AG04450 (cell line): Measurements from ENCODE around the gene C1orf105. TPM values are rescaled to one million over a fixed set of nuclear protein-coding genes. Genes with fewer than 3 reads are reported as not detected.

Experiments
- CTCF ChIA-PET: fragments of 300-600, 350-600 bp; formaldehyde crosslinking; extraction: SDS; loops from one replicate; lab custom pipeline; 2022; ENCODE audit warnings: antibody characterized with exemption, inconsistent platforms; lab: Charles Lee
- POLR2A ChIA-PET: fragments of 350-600 bp; formaldehyde crosslinking; extraction: SDS; loops from one replicate; lab custom pipeline; 2021; ENCODE audit warnings: antibody characterized with exemption, inconsistent platforms; lab: Yijun Ruan, JAX
- DNase-seq: peaks from one replicate; pipeline ENCODE4 v3.0.0-alpha.2; 2011; ENCODE audit warnings: low read depth, low spot score
- H3K27ac ChIP-seq: one replicate; pipeline ENCODE4 v1.5.1; 2012; ENCODE audit warnings: low read depth, low read length, control low read depth
- H3K27me3 ChIP-seq: one replicate; pipeline ENCODE4 v1.6.0; 2012; ENCODE audit warnings: low read length; ENCODE audit not compliant: control insufficient read depth, insufficient read depth
- H3K4me3 ChIP-seq: 2 replicates; pipeline ENCODE4 v1.5.1; 2011; ENCODE audit warnings: mild to moderate bottlenecking, low read depth, low read length, control low read depth
- H3K9me3 ChIP-seq: 2 replicates; pipeline ENCODE4 v1.5.1; 2012; ENCODE audit warnings: low read length; ENCODE audit not compliant: control insufficient read depth, insufficient read depth
- polyA plus RNA-seq: library from polyadenylated mRNA; depleted of rRNA; stranded (reverse); fragments of >200 nt; gene quantifications from 2 replicates; pipeline ENCODE4 v1.2.3, GENCODE V29; 2011
- TF ChIP-seq, protein P1 (sequence below): IDR thresholded peaks from 2 replicates; pipeline ENCODE4 v1.5.1; 2011; ENCODE audit warnings: low read depth, low read length, control low read depth, inconsistent platforms

Gene C1orf105
- polyA plus RNA-seq, 1 experiment, result not detected

GRCh38 chr1:172500207-172500606 is 79.7 kb downstream of the C1orf105 start:
- no peaks in the 10 kb centered on the region for H3K9me3 ChIP-seq
- no peak for DNase-seq
- TF ChIP-seq, protein P1, sequence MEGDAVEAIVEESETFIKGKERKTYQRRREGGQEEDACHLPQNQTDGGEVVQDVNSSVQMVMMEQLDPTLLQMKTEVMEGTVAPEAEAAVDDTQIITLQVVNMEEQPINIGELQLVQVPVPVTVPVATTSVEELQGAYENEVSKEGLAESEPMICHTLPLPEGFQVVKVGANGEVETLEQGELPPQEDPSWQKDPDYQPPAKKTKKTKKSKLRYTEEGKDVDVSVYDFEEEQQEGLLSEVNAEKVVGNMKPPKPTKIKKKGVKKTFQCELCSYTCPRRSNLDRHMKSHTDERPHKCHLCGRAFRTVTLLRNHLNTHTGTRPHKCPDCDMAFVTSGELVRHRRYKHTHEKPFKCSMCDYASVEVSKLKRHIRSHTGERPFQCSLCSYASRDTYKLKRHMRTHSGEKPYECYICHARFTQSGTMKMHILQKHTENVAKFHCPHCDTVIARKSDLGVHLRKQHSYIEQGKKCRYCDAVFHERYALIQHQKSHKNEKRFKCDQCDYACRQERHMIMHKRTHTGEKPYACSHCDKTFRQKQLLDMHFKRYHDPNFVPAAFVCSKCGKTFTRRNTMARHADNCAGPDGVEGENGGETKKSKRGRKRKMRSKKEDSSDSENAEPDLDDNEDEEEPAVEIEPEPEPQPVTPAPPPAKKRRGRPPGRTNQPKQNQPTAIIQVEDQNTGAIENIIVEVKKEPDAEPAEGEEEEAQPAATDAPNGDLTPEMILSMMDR, result no peak
- CTCF ChIA-PET, result interaction anchor here (0.5 kb wide), 1 partner anchor 10 kb away, joined by 3 read pairs; no protein-coding TSS in a partner anchor
- peaks cover 15% of the 10 kb centered on the region for H3K27me3 ChIP-seq
- H3K4me3 ChIP-seq, result no peak overlapping the region
- POLR2A ChIA-PET, result no interaction called here
- H3K27ac ChIP-seq, result no peak overlapping the region

DNA sequence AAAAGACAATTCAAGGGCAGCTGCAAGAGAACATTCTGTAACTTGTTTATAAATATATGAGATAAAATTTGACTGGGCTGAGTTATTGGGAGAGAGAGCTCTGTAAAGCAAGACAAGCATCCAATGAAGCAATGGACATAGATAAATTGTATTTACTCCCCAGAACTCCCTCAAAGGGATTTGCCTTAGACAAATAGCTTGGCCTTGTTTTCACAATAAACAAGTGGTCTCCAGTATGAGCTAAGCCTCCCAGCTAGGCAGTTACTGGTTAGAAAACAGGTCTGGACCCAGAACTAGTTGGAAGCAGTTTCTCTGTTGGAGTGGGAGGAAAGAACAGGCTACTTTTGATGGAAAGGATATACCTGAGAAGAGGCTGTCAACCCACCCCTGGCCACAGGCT is 87.3 kb downstream of the C1orf105 start:
- no peak for DNase-seq
- peaks cover 8% of the 10 kb centered on the region for H3K27me3 ChIP-seq
- H3K27ac ChIP-seq, result no peak overlapping the region
- no peaks in the 10 kb centered on the region for H3K9me3 ChIP-seq
- no peak overlapping the region for H3K4me3 ChIP-seq
- ChIA-PET CTCF (no interaction called here), POLR2A (no interaction called here)
- TF ChIP-seq, protein P1, result no peak

GRCh38 chr1:172510479-172510878 is 90.0 kb downstream of the C1orf105 start:
- no peak overlapping the region for H3K27ac ChIP-seq
- POLR2A ChIA-PET, result no interaction called here
- H3K27me3 ChIP-seq, result peaks cover 4% of the 10 kb centered on the region
- CTCF ChIA-PET, result interaction anchor here (0.6 kb wide), 2 partner anchors 10 to 22 kb away, joined by 3 to 10 read pairs; no protein-coding TSS in a partner anchor
- no peak overlapping the region for H3K4me3 ChIP-seq
- TF ChIP-seq, protein P1, result no peak
- no peaks in the 10 kb centered on the region for H3K9me3 ChIP-seq
- no peak for DNase-seq

DNA sequence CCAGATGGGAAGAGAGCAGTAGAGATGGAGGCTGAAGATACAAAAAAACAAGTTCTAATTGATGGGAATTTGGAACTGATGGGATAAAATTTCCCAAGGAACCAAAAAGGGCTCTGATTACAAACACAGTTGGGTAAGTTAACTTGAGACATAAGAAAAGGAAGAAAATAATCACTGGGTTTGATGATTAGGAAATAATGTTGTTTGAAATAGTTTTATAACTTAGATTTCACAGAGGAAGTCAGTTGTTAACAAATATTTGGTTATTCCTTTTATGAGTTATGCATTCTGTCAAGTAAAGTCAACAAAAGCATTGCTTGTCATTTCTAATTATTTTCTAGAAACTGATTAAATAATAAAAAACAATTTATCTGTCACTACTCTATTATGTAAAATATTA is 92.1 kb downstream of the C1orf105 start:
- TF ChIP-seq, protein P1, result no peak
- ChIA-PET CTCF (interaction anchor here (1.2 kb wide), 1 partner anchor 510 kb away, joined by 4 read pairs; no protein-coding TSS in a partner anchor), POLR2A (no interaction called here)
- no peaks in the 10 kb centered on the region for H3K9me3 ChIP-seq
- no peaks in the 10 kb centered on the region for H3K27me3 ChIP-seq
- no peak overlapping the region for H3K27ac ChIP-seq
- H3K4me3 ChIP-seq, result no peak overlapping the region
- DNase-seq, result no peak

GRCh38 chr1:172513479-172513878 is 93.0 kb downstream of the C1orf105 start:
- TF ChIP-seq, protein P1, result no peak
- Histone ChIP-seq H3K27ac (no peak overlapping the region), H3K4me3 (no peak overlapping the region), H3K9me3 (no peaks in the 10 kb centered on the region), H3K27me3 (no peaks in the 10 kb centered on the region)
- ChIA-PET CTCF (interaction anchor here (1.2 kb wide), 1 partner anchor 511 kb away, joined by 4 read pairs; no protein-coding TSS in a partner anchor), POLR2A (no interaction called here)
- DNase-seq, result no peak
